Activated T-helper 1 cell treated with anti-CD3 and anti-CD28 coated beads, Interleukin-2, amount 50 U/mL, for 16 hours (primary cell): ENCODE measurements around the gene SELENOV.

ENCODE experiments used
- DNase-seq, 2 donors: peaks; one replicate each; pipeline ENCODE4 v3.0.0-alpha.2; 2020; ENCODE audit warnings: low read depth in 1 of 2, low spot score in 1 of 2

SELENOV gene

GRCh38 chr19:39492788-39493187 is 22.2 kb upstream of the SELENOV start:
- DNase-seq: no peak

DNA sequence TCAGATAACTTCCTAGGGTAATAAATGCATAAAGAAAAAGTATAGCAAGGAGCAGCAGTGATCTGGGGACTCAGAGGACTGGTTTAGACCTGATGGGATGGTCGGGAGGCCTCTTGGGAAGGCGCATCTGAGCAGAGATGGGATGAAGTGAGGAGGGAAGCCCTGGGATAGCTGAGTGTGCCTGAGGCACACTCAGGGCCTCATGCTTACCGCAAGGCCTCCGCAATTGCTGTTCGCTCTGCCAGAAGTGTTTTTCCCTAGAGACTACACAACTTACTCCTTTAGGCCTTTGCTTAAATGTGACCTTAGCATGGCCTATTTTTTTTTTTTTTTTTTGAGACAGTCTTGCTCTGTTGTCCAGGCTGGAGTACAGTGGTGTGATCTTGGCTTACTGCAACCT is 20.3 kb upstream of the SELENOV start:
- DNase-seq: no peak

- DNase-seq: no peak
These were observed 18.9 kb upstream of the SELENOV start for GRCh38 chr19:39496063-39496462.

GRCh38 chr19:39497701-39497995 is 17.3 kb upstream of the SELENOV start:
- no peak for DNase-seq

GRCh38 chr19:39497996-39498797 is 16.7 kb upstream of the SELENOV start:
- DNase-seq: no peak

DNA sequence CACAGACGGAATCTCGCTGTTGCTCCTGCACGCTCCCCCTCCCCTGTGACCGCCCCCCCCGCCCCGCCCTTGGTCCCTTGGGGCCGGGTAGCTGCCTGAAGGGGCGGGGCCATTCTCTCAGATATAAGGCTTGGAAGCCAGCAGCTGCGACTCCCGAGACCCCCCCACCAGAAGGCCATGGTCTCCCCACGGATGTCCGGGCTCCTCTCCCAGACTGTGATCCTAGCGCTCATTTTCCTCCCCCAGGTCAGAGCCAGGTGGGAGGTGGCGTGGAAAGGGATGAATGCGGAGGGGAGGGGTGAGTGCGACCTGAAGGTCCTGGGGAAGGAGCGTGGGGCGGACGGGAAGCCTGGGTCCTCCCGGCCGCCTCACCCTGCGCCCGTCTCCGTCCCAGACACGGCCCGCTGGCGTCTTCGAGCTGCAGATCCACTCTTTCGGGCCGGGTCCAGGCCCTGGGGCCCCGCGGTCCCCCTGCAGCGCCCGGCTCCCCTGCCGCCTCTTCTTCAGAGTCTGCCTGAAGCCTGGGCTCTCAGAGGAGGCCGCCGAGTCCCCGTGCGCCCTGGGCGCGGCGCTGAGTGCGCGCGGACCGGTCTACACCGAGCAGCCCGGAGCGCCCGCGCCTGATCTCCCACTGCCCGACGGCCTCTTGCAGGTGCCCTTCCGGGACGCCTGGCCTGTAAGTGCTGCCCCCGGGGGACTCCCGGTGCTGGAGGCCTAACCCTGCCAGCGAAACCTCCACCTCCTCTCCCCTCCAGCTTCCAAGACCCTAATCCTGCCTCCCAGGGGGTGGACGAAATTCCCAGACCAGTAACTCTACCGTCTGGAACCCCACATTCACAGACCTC is 15.9 kb upstream of the SELENOV start, which contains the start of gene DLL3:
Gene DLL3, plus strand, starts transcription at position 150 of the 845 bp plus-strand sequence. Its CDS starts 28 bp downstream, at position 178.
- DNase-seq: no peak

GRCh38 chr19:39499932-39500331 is 15.0 kb upstream of the SELENOV start:
- no peak for DNase-seq

GRCh38 chr19:39500543-39500942 is 14.4 kb upstream of the SELENOV start:
- no peak for DNase-seq

DNA sequence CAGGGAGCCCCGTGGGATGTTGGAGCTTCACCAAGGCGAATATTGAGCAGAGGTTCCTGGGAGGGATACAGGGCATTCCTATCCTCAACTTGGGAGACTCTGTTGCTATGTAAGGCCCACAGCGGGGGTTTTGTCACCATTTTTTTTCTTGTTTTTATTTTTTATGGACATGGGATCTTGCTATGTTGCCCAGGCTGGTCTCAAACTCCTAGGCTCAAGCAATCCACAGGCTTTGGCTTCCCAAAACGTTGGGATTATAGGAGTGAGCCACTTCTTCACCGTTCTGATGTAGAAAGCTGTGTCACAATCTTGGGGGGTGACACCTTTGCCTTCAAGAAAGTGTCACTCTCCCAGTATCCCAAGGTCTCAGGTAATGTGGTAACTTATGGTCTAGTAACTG is 13.6 kb upstream of the SELENOV start:
- DNase-seq: no peak

DNA sequence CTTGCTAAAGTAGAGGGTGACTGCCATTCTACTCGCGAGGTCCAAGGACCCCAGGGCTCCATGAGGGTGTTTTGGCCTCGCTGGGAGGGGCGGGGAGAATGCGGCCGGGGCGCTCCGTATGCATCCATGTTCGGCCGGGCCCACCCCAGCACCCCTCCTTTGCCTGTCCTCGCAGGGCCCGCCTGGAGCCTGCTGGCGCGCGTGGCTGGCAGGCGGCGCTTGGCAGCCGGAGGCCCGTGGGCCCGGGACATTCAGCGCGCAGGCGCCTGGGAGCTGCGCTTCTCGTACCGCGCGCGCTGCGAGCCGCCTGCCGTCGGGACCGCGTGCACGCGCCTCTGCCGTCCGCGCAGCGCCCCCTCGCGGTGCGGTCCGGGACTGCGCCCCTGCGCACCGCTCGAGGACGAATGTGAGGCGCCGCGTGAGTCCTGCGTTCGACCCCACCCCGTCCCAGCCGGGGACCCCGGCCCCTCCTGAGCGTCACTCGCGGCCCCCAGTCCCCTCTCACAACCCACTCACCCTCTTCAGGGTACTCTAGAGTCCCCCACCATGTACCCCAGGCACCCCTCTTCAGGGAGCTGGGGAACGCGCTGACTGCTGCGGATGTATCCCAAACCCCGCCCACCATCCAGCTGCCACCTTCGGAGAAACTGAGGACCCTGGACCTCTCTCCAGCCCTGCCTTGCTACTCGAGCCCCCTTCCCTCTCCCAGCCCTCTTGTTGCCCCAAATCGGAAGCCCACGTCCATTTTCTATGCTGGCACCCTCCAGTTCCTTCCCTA is 12.1 kb upstream of the SELENOV start:
- DNase-seq: peak; percentile 46 to 71

- no peak for DNase-seq
These were observed 8.4 kb upstream of the SELENOV start for GRCh38 chr19:39506598-39506943.

GRCh38 chr19:39506944-39507714 is 7.8 kb upstream of the SELENOV start:
- DNase-seq: no peak

DNA sequence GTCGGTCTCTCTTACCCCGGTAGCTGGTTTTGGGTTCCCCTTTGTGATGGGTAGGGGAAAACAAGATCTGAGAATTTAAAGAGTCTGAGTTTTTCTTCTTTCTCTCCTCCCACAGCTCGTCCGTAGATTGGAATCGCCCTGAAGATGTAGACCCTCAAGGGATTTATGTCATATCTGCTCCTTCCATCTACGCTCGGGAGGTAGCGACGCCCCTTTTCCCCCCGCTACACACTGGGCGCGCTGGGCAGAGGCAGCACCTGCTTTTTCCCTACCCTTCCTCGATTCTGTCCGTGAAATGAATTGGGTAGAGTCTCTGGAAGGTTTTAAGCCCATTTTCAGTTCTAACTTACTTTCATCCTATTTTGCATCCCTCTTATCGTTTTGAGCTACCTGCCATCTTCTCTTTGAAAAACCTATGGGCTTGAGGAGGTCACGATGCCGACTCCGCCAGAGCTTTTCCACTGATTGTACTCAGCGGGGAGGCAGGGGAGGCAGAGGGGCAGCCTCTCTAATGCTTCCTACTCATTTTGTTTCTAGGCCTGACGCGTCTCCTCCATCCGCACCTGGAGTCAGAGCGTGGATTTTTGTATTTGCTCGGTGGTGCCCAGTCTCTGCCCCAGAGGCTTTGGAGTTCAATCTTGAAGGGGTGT is 7.1 kb upstream of the SELENOV start:
- DNase-seq: no peak

GRCh38 chr19:39508629-39509028 is 6.3 kb upstream of the SELENOV start:
- no peak for DNase-seq

DNA sequence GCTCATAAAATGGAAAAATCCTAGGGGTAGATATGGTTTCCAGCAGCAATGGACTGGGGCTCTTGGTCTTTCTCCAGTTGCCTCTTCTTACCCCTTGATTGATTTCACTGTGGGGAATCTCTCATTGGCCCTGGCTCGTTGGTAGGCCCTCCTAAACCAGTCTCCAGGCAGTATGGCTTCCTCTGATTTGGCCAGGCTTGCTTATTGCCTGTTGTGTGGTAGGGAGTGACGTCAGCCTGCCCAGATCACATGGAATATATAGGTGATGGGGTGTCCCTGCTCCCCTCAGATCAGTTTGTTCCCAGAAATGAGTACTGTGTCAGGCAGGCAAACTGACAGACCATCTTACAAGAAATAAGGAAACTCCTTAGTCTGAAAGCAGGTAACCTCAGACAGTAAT is 5.7 kb upstream of the SELENOV start:
- no peak for DNase-seq

DNA sequence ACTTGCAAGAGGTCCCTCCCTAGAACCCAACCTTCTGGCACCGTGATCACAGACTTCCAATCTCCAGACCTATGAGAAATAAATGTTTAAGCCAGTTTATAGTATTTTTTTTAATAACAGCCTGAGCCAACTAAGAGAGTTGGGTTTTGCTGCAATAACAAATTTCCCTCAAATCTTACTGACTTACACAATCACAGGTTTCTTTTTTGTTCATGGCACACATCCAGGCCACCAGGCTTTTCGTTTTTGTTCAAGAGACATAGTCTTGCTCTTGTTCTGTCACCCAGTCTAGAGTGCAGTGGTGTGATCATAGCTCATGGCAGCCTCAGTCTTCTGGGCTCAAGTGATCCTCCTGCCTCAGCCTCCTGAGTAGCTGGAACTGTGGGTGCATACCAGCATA is 2.0 kb upstream of the SELENOV start:
- no peak for DNase-seq

GRCh38 chr19:39515551-39516191 is 732 bp downstream of the SELENOV start:
- DNase-seq: no peak

DNA sequence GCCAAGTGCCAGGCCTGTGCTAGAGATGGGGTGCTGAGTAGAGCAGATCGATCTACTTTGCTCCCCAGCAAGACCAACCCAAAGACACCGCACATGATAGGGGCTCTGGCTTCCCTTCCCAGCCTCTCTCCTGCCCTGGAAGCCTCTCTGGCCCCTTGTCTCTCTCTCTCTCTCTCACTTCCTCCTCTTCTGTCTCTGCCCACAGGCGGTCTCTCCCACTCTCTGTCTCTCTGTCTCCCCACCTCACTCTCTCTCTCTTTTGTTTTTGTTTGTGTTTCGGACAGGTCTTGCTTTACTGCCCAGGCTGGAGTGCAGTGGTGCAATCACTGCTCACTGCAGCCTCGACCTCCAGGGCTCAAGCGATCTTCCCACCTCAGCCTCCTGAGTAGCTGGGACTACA is 1.3 kb downstream of the SELENOV start:
- DNase-seq: no peak

- DNase-seq: no peak
These were observed 2.5 kb downstream of the SELENOV start for GRCh38 chr19:39517432-39517831.

- DNase-seq: no peak
These were observed 3.5 kb downstream of the SELENOV start for GRCh38 chr19:39518458-39518857.
